Measurements from ENCODE around the gene MEI1. TPM values are rescaled to one million over a fixed set of nuclear protein-coding genes. Genes with fewer than 3 reads are reported as not detected.

The MEI1 gene
- total and polyA plus RNA-seq, 4 experiments from 2014 or later, result 79.2 to 286 (median 118) TPM

GRCh38 chr22:41766476-41766875 lies 67.2 kb downstream of the MEI1 start:
- Histone ChIP-seq H3K36me3 (ENCODE audit: insufficient read depth, low read length) (no peaks in the 10 kb centered on the region), H3K27ac (ENCODE audit: low read depth, low read length) (no peak overlapping the region), H3K4me3 (ENCODE audit: low read length in 2 of 2) (no peak overlapping the region), H3K27me3 (ENCODE audit: insufficient read depth, low read length) (no peaks in the 10 kb centered on the region), H3K9me3 (ENCODE audit: control insufficient read depth in 1 of 2, low read length in 2 of 2) (no peaks in the 10 kb centered on the region), H3K4me1 (ENCODE audit: insufficient read depth, low read length) (no peaks in the 10 kb centered on the region)
- no peaks in the 10 kb centered on the region for H3K36me3 Mint-ChIP-seq
- no peaks in the 10 kb centered on the region for H3K4me1 Mint-ChIP-seq
- DNase-seq, result no peak
- no peak overlapping the region for H3K4me3 Mint-ChIP-seq
- H3K27ac Mint-ChIP-seq, result peak overlapping the region in 1 of 7 donors; percentile 30
- H3K27me3 Mint-ChIP-seq, result no peaks in the 10 kb centered on the region
- intact Hi-C loops (cut with micrococcal nuclease), result no loop called here
- CTCF ChIA-PET (ENCODE audit: partially characterized antibody), result interaction anchor here (0.7 kb wide), 1 partner anchor 20 kb away, joined by 3 read pairs; no protein-coding TSS in a partner anchor
- POLR2A ChIA-PET (ENCODE audit: partially characterized antibody), result interaction anchor here (3.2 kb wide), 1 partner anchor 15 kb away, joined by 14 read pairs; no protein-coding TSS in a partner anchor
- no peaks in the 10 kb centered on the region for H3K9me3 Mint-ChIP-seq

- no peak for DNase-seq
- no peak overlapping the region for H3K4me3 Mint-ChIP-seq
- Histone ChIP-seq H3K9me3 (ENCODE audit: control insufficient read depth in 1 of 2, low read length in 2 of 2) (no peaks in the 10 kb centered on the region), H3K27ac (ENCODE audit: low read depth, low read length) (no peak overlapping the region), H3K36me3 (ENCODE audit: insufficient read depth, low read length) (no peaks in the 10 kb centered on the region), H3K27me3 (ENCODE audit: insufficient read depth, low read length) (no peaks in the 10 kb centered on the region), H3K4me1 (ENCODE audit: insufficient read depth, low read length) (no peaks in the 10 kb centered on the region), H3K4me3 (ENCODE audit: low read length in 2 of 2) (no peak overlapping the region)
- no peaks in the 10 kb centered on the region for H3K4me1 Mint-ChIP-seq
- intact Hi-C loops (cut with micrococcal nuclease), result no loop called here
- CTCF ChIA-PET (ENCODE audit: partially characterized antibody), result interaction anchor here (1.1 to 1.7 kb wide), 3 partner anchors 21 to 89 kb away, joined by 4 to 5 read pairs (median 4); partner anchors contain the start of gene CCDC134
- H3K9me3 Mint-ChIP-seq, result no peaks in the 10 kb centered on the region
- no peaks in the 10 kb centered on the region for H3K36me3 Mint-ChIP-seq
- H3K27ac Mint-ChIP-seq, result no peak overlapping the region
- H3K27me3 Mint-ChIP-seq, result no peaks in the 10 kb centered on the region
- POLR2A ChIA-PET (ENCODE audit: partially characterized antibody), result interaction anchor here (1.2 to 3.2 kb wide), 2 partner anchors 9 to 13 kb away, joined by 3 to 14 read pairs; no protein-coding TSS in a partner anchor
Observed at GRCh38 chr22:41768430-41768829, 69.1 kb downstream of the MEI1 start.

- Histone ChIP-seq H3K9me3 (ENCODE audit: control insufficient read depth in 1 of 2, low read length in 2 of 2) (no peaks in the 10 kb centered on the region), H3K27me3 (ENCODE audit: insufficient read depth, low read length) (no peaks in the 10 kb centered on the region), H3K36me3 (ENCODE audit: insufficient read depth, low read length) (no peaks in the 10 kb centered on the region), H3K27ac (ENCODE audit: low read depth, low read length) (no peak overlapping the region), H3K4me3 (ENCODE audit: low read length in 2 of 2) (no peak overlapping the region), H3K4me1 (ENCODE audit: insufficient read depth, low read length) (no peaks in the 10 kb centered on the region)
- Mint-ChIP-seq H3K9me3 (no peaks in the 10 kb centered on the region), H3K27ac (no peak overlapping the region), H3K36me3 (no peaks in the 10 kb centered on the region), H3K27me3 (no peaks in the 10 kb centered on the region), H3K4me3 (no peak overlapping the region), H3K4me1 (no peaks in the 10 kb centered on the region)
- ChIA-PET CTCF (ENCODE audit: partially characterized antibody) (interaction anchor here (1.4 kb wide), 1 partner anchor 25 kb away, joined by 3 read pairs; no protein-coding TSS in a partner anchor), POLR2A (ENCODE audit: partially characterized antibody) (interaction anchor here (1.2 kb wide), 1 partner anchor 10 kb away, joined by 4 read pairs; no protein-coding TSS in a partner anchor)
- DNase-seq, result no peak
- intact Hi-C loops (cut with micrococcal nuclease), result no loop called here
Observed at GRCh38 chr22:41770715-41771468, 71.6 kb downstream of the MEI1 start.

GRCh38 chr22:41772198-41772597 lies 72.9 kb downstream of the MEI1 start:
- H3K4me1 Mint-ChIP-seq, result no peaks in the 10 kb centered on the region
- no peak overlapping the region for H3K27ac ChIP-seq (ENCODE audit: low read depth, low read length)
- intact Hi-C loops (cut with micrococcal nuclease), result no loop called here
- H3K9me3 ChIP-seq (ENCODE audit: control insufficient read depth in 1 of 2, low read length in 2 of 2), result no peaks in the 10 kb centered on the region
- H3K27ac Mint-ChIP-seq, result no peak overlapping the region
- no peaks in the 10 kb centered on the region for H3K36me3 ChIP-seq (ENCODE audit: insufficient read depth, low read length)
- no peak for DNase-seq
- ChIA-PET POLR2A (ENCODE audit: partially characterized antibody) (interaction anchor here (0.6 kb wide), 1 partner anchor 183 kb away, joined by 5 read pairs; no protein-coding TSS in a partner anchor), CTCF (ENCODE audit: partially characterized antibody) (interaction anchor here (0.7 to 2.0 kb wide), 3 partner anchors 9 to 98 kb away, joined by 3 to 15 read pairs (median 5); no protein-coding TSS in a partner anchor)
- no peaks in the 10 kb centered on the region for H3K4me1 ChIP-seq (ENCODE audit: insufficient read depth, low read length)
- no peaks in the 10 kb centered on the region for H3K27me3 Mint-ChIP-seq
- no peak overlapping the region for H3K4me3 ChIP-seq (ENCODE audit: low read length in 2 of 2)
- no peaks in the 10 kb centered on the region for H3K9me3 Mint-ChIP-seq
- H3K27me3 ChIP-seq (ENCODE audit: insufficient read depth, low read length), result no peaks in the 10 kb centered on the region
- no peak overlapping the region for H3K4me3 Mint-ChIP-seq
- H3K36me3 Mint-ChIP-seq, result no peaks in the 10 kb centered on the region

GRCh38 chr22:41772645-41773044 lies 73.3 kb downstream of the MEI1 start:
- no peaks in the 10 kb centered on the region for H3K36me3 ChIP-seq (ENCODE audit: insufficient read depth, low read length)
- no peak overlapping the region for H3K27ac Mint-ChIP-seq
- H3K9me3 Mint-ChIP-seq, result no peaks in the 10 kb centered on the region
- H3K4me3 ChIP-seq (ENCODE audit: low read length in 2 of 2), result no peak overlapping the region
- peaks cover 0 to 4% (median 0%) of the 10 kb centered on the region in 4 donors for H3K4me1 Mint-ChIP-seq
- intact Hi-C loops (cut with micrococcal nuclease), result no loop called here
- no peaks in the 10 kb centered on the region for H3K27me3 ChIP-seq (ENCODE audit: insufficient read depth, low read length)
- H3K4me3 Mint-ChIP-seq, result no peak overlapping the region
- no peaks in the 10 kb centered on the region for H3K4me1 ChIP-seq (ENCODE audit: insufficient read depth, low read length)
- POLR2A ChIA-PET (ENCODE audit: partially characterized antibody), result interaction anchor here (0.8 kb wide), 1 partner anchor 9 kb away, joined by 3 read pairs; no protein-coding TSS in a partner anchor
- H3K36me3 Mint-ChIP-seq, result no peaks in the 10 kb centered on the region
- CTCF ChIA-PET (ENCODE audit: partially characterized antibody), result interaction anchor here (0.7 to 2.0 kb wide), 3 partner anchors 9 to 98 kb away, joined by 3 to 15 read pairs (median 5); no protein-coding TSS in a partner anchor
- no peak for DNase-seq
- no peak overlapping the region for H3K27ac ChIP-seq (ENCODE audit: low read depth, low read length)
- H3K9me3 ChIP-seq (ENCODE audit: control insufficient read depth in 1 of 2, low read length in 2 of 2), result no peaks in the 10 kb centered on the region
- no peaks in the 10 kb centered on the region for H3K27me3 Mint-ChIP-seq

- no peak for DNase-seq
- Histone ChIP-seq H3K27ac (ENCODE audit: low read depth, low read length) (no peak overlapping the region), H3K36me3 (ENCODE audit: insufficient read depth, low read length) (no peaks in the 10 kb centered on the region), H3K9me3 (ENCODE audit: control insufficient read depth in 1 of 2, low read length in 2 of 2) (no peaks in the 10 kb centered on the region), H3K27me3 (ENCODE audit: insufficient read depth, low read length) (no peaks in the 10 kb centered on the region), H3K4me1 (ENCODE audit: insufficient read depth, low read length) (peaks cover 13% of the 10 kb centered on the region), H3K4me3 (ENCODE audit: low read length in 2 of 2) (no peak overlapping the region)
- CTCF ChIA-PET (ENCODE audit: partially characterized antibody), result interaction anchor here (0.8 to 1.2 kb wide), 2 partner anchors 15 to 25 kb away, joined by 3 read pairs; partner anchors contain the start of gene CCDC134
- no peak overlapping the region for H3K27ac Mint-ChIP-seq
- H3K4me1 Mint-ChIP-seq, result peaks cover 8 to 15% (median 10%) of the 10 kb centered on the region in 4 donors
- no peaks in the 10 kb centered on the region for H3K36me3 Mint-ChIP-seq
- no peak overlapping the region for H3K4me3 Mint-ChIP-seq
- H3K9me3 Mint-ChIP-seq, result no peaks in the 10 kb centered on the region
- POLR2A ChIA-PET (ENCODE audit: partially characterized antibody), result interaction anchor here (16.2 kb wide), 1 partner anchor 23 kb away, joined by 584 read pairs; the partner anchor contains the start of gene CCDC134
- H3K27me3 Mint-ChIP-seq, result no peaks in the 10 kb centered on the region
- intact Hi-C loops (cut with micrococcal nuclease), result no loop called here
Observed at GRCh38 chr22:41775338-41775737, 76.0 kb downstream of the MEI1 start.

- Mint-ChIP-seq H3K27ac (peak overlapping the region in 1 of 7 donors; percentile 70), H3K9me3 (no peaks in the 10 kb centered on the region), H3K4me3 (no peak overlapping the region), H3K27me3 (no peaks in the 10 kb centered on the region), H3K4me1 (peaks cover 12 to 22% (median 15%) of the 10 kb centered on the region in 4 donors), H3K36me3 (no peaks in the 10 kb centered on the region)
- Histone ChIP-seq H3K4me1 (ENCODE audit: insufficient read depth, low read length) (peaks cover 19% of the 10 kb centered on the region), H3K9me3 (ENCODE audit: control insufficient read depth in 1 of 2, low read length in 2 of 2) (no peaks in the 10 kb centered on the region), H3K36me3 (ENCODE audit: insufficient read depth, low read length) (no peaks in the 10 kb centered on the region), H3K4me3 (ENCODE audit: low read length in 2 of 2) (no peak overlapping the region), H3K27me3 (ENCODE audit: insufficient read depth, low read length) (no peaks in the 10 kb centered on the region), H3K27ac (ENCODE audit: low read depth, low read length) (no peak overlapping the region)
- intact Hi-C loops (cut with micrococcal nuclease), result no loop called here
- ChIA-PET CTCF (ENCODE audit: partially characterized antibody) (interaction anchor here (1.3 kb wide), 1 partner anchor 165 kb away, joined by 4 read pairs; no protein-coding TSS in a partner anchor), POLR2A (ENCODE audit: partially characterized antibody) (interaction anchor here (16.2 kb wide), 1 partner anchor 22 kb away, joined by 584 read pairs; the partner anchor contains the start of gene CCDC134)
- no peak for DNase-seq
Observed at GRCh38 chr22:41775976-41776375, 76.7 kb downstream of the MEI1 start.
